HG02884 (cell line): ENCODE results near the gene ZDHHC14.

Experiments
- ATAC-seq: cut with Tn5 transposase; IDR thresholded peaks from one replicate; pipeline ENCODE4 v1.9.1; 2021; ENCODE audit warnings: mild to moderate bottlenecking, moderate library complexity; ENCODE audit not compliant: unreplicated experiment

ZDHHC14 gene

GRCh38 chr6:157487110-157487773 is 106.3 kb downstream of the ZDHHC14 start:
- no peak for ATAC-seq

DNA sequence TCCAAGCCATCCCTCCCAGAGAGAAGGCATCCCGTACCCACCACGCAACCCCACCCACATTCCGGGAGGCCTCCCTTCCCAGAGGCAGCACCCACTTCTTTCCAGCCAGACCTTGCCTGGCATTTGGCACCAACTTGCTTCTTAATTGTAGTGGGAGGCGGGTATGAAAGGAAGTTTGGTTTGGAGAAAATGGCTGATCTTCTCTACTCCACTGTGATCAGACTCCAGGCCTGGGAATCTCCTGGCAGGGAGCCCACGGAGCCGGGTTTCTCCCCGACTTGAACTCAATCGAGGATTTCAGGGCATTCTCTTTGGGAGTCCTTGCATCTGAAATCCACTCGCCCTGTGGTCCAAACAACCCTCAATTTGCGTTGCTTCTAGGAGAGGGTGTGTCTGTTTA is 107.1 kb downstream of the ZDHHC14 start:
- ATAC-seq = no peak

- ATAC-seq = no peak
Observed at GRCh38 chr6:157488716-157489118, 107.7 kb downstream of the ZDHHC14 start.

DNA sequence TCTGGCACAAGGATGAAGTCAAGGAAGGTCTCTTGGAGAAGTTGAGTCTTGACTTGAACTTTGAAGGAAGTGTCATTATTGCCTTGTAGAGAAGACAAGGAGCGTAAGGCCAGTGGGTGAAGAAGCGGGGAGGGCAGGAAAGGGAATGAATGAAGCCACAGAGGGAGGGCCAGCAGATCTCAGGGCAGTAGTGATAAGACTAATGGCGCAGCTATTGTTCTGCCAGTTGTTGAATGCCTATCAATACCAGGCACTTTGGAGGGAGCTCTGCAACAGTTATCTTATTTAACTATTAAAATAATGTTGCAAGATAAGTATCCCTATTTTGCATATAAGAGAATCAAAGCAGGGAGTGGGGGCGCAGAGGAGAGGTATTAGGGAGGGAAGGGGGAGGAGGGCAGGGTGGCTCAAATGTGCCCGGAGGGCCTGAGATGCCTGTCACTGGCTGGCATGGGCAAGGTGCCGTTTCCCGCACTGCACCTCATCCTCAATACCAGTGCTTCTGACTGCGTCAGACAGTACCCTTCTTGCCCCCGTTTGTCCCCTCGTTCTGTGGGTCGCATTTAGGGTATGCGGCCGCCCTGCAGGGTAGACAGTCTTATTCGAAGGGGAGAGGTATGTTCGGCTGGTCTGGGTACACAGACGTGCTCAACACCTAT is 109.8 kb downstream of the ZDHHC14 start:
- no peak for ATAC-seq

- no peak for ATAC-seq
Observed at GRCh38 chr6:157491571-157492232, 110.7 kb downstream of the ZDHHC14 start.

DNA sequence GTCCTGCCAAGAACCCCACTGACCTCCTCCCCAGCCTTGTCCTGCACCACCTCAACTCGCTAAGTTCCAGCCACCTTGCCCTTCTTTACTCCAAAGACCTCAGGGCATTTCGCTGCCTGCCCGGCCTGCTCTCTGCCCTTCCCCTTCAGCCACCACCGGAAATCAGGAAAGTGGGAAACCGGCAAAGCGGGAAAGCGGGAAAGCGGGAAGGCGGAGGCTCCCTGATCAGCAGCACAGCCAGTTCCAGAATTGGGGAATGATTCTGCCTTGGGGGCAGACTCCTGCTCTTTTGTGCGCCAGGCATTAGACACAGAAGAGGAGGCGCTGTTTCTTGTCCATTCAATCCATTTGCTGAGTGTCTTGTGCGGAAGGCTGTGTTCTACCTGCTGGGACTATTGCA is 111.3 kb downstream of the ZDHHC14 start:
- ATAC-seq = no peak

DNA sequence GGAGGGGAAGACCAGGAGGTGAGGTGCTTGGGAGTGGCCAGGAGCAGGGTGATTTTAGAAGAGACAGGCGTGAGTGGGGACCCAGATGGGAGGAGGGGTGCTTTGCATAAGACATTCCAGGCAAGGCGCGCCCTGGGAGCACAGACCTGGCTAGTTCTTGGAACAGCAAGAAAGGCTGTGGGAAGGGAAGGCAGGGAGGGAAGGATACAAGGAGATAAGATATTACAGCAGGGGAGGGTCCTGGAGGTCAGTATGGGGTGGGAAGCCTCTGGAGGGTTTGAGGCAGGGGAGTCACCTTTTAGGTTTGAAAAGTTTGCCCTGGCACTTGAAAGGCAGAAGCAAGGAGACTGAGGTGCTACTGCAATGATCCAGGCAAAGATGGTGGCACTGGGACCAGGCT is 111.8 kb downstream of the ZDHHC14 start:
- ATAC-seq = no peak

GRCh38 chr6:157493173-157493572 is 112.2 kb downstream of the ZDHHC14 start:
- ATAC-seq = no peak

DNA sequence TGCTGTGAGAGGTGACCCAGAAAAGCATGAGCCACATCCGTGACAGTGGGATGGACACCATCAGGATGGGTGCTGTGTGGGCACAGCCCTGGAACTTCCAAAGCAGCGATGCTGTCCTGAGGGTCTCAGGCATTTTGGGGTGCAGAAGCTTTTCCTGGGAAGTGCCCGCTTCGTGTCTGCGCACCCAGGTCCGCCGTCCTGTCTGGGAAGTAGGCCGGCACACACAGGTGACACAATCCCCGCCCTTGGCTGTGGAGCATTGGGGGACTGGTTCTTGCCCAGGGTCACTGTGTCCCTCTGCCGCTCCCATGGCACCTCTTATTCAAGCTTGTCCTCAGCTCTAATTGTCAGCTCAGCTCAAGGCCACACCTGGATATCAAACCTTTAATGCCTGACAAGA is 112.6 kb downstream of the ZDHHC14 start:
- ATAC-seq = no peak

DNA sequence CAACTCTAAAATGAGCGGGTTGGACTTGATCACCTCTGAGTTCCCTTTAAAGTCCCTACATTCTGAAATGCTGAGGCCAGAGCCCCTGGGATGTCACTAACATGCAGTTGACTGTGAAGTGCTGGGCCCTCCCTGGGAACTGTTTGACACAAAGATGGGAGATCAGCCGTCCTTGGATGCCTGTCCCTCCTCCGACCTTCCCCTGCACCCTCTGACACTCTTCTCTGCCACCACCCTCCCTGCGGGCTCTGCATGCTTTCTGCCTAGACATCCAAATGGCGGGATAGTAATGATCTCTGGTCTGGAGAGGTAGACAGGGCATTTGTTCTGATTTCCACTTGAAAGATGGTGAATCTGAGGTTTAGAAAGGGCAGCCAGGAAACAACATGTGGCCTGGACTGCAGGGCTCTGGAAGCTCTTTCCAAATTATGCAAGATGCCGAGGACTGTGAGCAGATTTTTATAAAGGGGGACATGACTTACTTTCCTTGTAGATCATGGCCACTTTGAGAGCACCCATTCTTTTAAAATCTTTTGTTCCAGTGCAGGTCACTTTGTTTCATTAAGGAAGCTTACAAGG is 113.2 kb downstream of the ZDHHC14 start:
- no peak for ATAC-seq

GRCh38 chr6:157496534-157497095 is 115.6 kb downstream of the ZDHHC14 start:
- ATAC-seq = no peak

DNA sequence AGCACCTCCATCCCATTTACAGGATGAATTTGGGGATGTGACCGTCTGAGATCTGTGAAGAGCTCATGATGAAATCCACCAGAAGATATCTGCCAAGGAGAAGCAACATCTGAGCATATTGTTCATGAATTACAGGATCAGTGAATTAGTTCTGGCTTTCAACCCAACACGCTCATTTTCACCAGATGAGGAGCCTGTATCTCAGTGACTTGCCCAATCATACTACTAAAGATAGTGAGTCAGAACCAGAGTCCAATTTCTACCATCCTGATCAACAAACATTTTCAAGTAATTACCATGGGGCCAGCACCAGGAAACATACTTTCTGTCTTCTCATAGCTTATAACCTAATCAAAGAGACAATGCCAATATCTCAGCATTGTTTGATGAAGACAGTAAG is 116.6 kb downstream of the ZDHHC14 start:
- no peak for ATAC-seq

DNA sequence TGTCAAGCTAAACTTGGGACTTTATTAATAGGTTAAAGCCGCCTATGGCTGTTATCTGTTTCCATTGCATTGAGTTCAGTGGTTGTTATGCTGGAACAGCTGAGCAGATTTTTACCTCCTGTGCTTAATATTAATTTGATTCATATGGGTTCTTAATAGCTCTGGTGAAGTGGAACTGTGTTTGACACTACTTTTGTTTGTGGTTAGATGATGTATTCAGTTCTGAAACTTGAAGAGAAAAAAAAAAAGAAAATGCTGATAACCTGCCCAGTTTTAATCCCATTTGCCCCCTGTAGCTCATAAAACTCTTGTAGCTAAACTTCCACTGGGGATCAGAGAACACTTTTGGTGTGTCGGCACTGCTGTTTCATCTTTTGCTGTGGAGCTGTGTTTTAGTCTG is 117.8 kb downstream of the ZDHHC14 start:
- ATAC-seq = no peak

- ATAC-seq = no peak
Observed at GRCh38 chr6:157500022-157500421, 119.0 kb downstream of the ZDHHC14 start.

GRCh38 chr6:157503018-157503747 is 122.2 kb downstream of the ZDHHC14 start:
- no peak for ATAC-seq

DNA sequence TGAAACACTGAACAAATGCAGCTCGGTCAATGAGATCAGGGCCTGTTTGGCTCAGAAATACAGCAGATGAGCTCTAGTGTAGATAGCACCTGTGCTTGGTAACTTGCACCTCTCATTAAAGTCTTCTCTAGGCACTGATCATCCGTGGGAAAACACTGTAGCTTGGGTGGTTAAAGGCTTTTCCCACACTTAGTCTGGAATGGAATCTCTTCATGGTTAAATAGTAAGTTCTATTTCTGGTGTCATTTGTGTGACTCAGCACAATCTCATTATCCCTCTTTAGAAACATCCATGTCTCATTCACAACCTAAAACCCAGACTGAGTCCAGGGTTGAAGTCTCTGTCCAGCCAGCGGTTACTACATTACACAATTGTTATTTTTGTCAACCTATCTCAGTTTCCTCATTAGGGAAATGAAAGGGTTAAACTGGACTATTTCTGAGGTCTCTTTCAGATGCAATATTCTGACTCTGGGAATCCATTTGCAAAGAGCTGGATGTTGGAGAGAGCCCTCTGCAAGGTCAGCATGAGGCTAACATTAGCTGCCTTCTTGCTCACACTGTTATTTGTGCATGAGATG is 125.0 kb downstream of the ZDHHC14 start:
- no peak for ATAC-seq

DNA sequence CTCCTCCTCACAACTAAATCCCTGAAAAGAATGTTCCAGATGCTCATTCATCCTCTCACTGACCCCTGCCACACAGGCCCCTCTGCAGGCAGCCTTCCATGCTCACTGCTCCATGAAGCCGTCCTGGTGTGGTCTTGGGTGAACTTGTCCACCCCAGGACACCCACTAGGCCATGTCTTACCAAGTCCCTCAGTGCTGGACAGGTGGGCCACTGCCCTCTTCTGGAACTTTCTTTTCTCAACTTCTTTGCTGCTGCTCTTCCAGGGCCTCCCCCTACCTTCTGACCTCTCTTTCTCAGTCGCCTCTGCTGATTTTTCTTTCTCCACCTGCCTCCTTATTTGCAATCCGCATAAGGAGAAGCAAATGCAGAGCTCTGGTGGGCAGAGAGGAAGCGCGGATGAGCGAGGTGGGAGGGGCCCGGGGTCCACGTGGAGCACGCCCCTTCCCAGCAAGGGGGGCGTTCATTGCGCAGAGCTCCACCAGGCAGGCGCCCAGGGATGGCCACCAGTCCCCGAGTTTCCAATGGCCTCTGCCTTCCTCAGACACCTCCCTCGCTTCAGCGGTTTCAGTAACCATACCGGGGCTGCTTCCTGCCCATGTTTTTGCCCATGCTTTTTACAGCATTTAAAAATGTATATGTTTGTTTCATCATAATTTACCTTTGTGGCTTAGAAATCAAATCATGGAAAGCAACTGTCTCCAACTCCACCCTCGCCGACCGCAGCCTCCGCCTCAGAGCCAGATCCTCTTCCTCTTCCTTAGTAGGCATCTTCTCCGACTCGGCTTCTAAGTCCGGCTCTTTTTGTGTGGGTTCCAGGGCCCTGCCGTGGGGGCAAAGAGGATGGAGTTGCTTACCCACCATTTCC is 129.6 kb downstream of the ZDHHC14 start:
- ATAC-seq = no peak

- no peak for ATAC-seq
Observed at GRCh38 chr6:157511682-157512381, 130.8 kb downstream of the ZDHHC14 start.

- no peak for ATAC-seq
Observed at GRCh38 chr6:157512382-157512682, 131.3 kb downstream of the ZDHHC14 start.
